ENCODE results near the gene SPATA33.

SPATA33 gene

GRCh38 chr16:89709716-89710432 is 52.2 kb downstream of the SPATA33 start:
- DNase-seq (ENCODE audit: low read depth, low spot score): no peak

- no peak for DNase-seq (ENCODE audit: low read depth, low spot score)
Measured at GRCh38 chr16:89710709-89711564, 53.3 kb downstream of the SPATA33 start.

- no peak for DNase-seq (ENCODE audit: low read depth, low spot score)
Measured at GRCh38 chr16:89711601-89712273, 54.1 kb downstream of the SPATA33 start.

GRCh38 chr16:89712274-89712781 is 54.7 kb downstream of the SPATA33 start:
- no peak for DNase-seq (ENCODE audit: low read depth, low spot score)

GRCh38 chr16:89716493-89716892 is 58.9 kb downstream of the SPATA33 start:
- DNase-seq (ENCODE audit: low read depth, low spot score): no peak

GRCh38 chr16:89716916-89717687 is 59.5 kb downstream of the SPATA33 start:
- no peak for DNase-seq (ENCODE audit: low read depth, low spot score)

GRCh38 chr16:89717688-89718505 is 60.3 kb downstream of the SPATA33 start:
- DNase-seq (ENCODE audit: low read depth, low spot score): no peak

Measured in smooth muscle cell of the brain vasculature (primary cell).